Heart left ventricle (tissue), 16 donors: ENCODE measurements around the gene SLC25A43. TPM values are rescaled to one million over a fixed set of nuclear protein-coding genes. Genes with fewer than 3 reads are reported as not detected.

ENCODE experiments used
- ATAC-seq, 4 donors: fragments of 200-7000 bp; cut with Tn5 transposase; one replicate each; pipeline ENCODE4 v1.9.1; 2020 to 2022; ENCODE audit warnings: moderate library complexity in 4 of 4, mild to moderate bottlenecking in 3 of 4, moderate number of reproducible peaks in 1 of 4
- DNase-seq, 5 donors: peaks; one replicate each; pipeline ENCODE4 v3.0.0-alpha.2; 2020
- H3K27ac ChIP-seq, 12 donors: fragments of 200-600 bp; sonication (generic) in 4 of 12; one replicate each; pipeline versions ENCODE4 v1.5.0 to v1.8.0; 2016 to 2022; ENCODE audit warnings: mild to moderate bottlenecking in 2 of 12
- H3K27me3 ChIP-seq, 9 donors: fragments of 200-600 bp; sonication (generic) in 2 of 9; one replicate each; pipeline versions ENCODE4 v1.5.1 to v1.8.0; 2016 to 2022; ENCODE audit warnings: mild to moderate bottlenecking in 3 of 9
- H3K36me3 ChIP-seq, 9 donors: fragments of 200-600 bp; sonication (generic) in 2 of 9; one replicate each; pipeline versions ENCODE4 v1.5.0 to v1.8.0; 2018 to 2022; ENCODE audit warnings: mild to moderate bottlenecking in 2 of 9
- H3K4me1 ChIP-seq, 12 donors: fragments of 200-600 bp; sonication (generic) in 4 of 12; one replicate each; pipeline versions ENCODE4 v1.5.0 to v1.8.0; 2016 to 2022; ENCODE audit warnings: mild to moderate bottlenecking in 3 of 12
- H3K4me3 ChIP-seq, 12 donors: fragments of 200-600 bp; sonication (generic) in 4 of 12; one replicate each; pipeline versions ENCODE4 v1.5.0 to v1.8.0; 2017 to 2022; ENCODE audit warnings: mild to moderate bottlenecking in 9 of 12, moderate library complexity in 4 of 12
- H3K9me3 ChIP-seq, 12 donors: fragments of 200-600 bp; sonication (generic) in 4 of 12; one replicate each; pipeline versions ENCODE4 v1.5.0 to v1.8.0; 2016 to 2022; ENCODE audit warnings: mild to moderate bottlenecking in 1 of 12
- CTCF ChIP-seq, 12 donors: fragments of 200-600 bp; sonication (generic) in 4 of 12; IDR thresholded peaks; one replicate each; pipeline versions ENCODE4 v1.5.0 to v1.8.0; 2018 to 2022; ENCODE audit warnings: antibody characterized with exemption in 12 of 12, mild to moderate bottlenecking in 5 of 12
- POLR2A ChIP-seq, 2 donors: fragments of 450-650 bp; IDR thresholded peaks; one replicate each; pipeline ENCODE4 v1.6.1; 2017; ENCODE audit warnings: antibody characterized with exemption in 2 of 2, mild to moderate bottlenecking in 2 of 2, moderate library complexity in 2 of 2
- WGBS, 4 donors: extraction: QIAGEN DNeasy Blood & Tissue Kit in 2 of 4; methylation state at CpG; one replicate each; pipeline versions ENCODE4 v1.1.5 to v1.1.7; 2013 to 2018; 5-methylcytosine and 5-hydroxymethylcytosine counted together
- intact Hi-C, 10 donors: fragments of 100-400 bp; cut with DNase I; formaldehyde crosslinking; loops; one replicate each; pipeline versions ENCODE4 v1.11.1 to v1.14.2; 2022
- polyA plus RNA-seq, 2 donors: library from polyadenylated mRNA; stranded (reverse); fragments of 200-250 nt; gene quantifications; one replicate each; pipeline ENCODE4 v1.2.3, GENCODE V29; 2013
- total RNA-seq, 9 donors: library from RNA; depleted of rRNA in 2 of 9; stranded (reverse); fragments of >200 nt in 2 of 9; fragmentation: NEBNext Ultra II Directional in 3 of 9; extraction: Animal tissue kit (Norgen Biotek cat#: 25700) in 3 of 9; gene quantifications; one replicate each; pipeline versions ENCODE4 v1.1.0 to v1.2.4, GENCODE V29; 2016 to 2023
- donor health status: ischemic (EF 13 %, LVEDD 7.1; RV severe dilation, severe dysfunction).
- donor health status: healthy with polysubstance abuse.
- donor health status: DM: no; HTN: yes; CAD: no.
- donor health status: DM: no; HTN: no; CAD: no.
- donor health status: ischemic (EF 25% LVEDD 6.9; RV normal size, moderate dysfunction).
- donor health status: ischemic (EF 25% LVEDD 5.7; RV mildly dilated, moderate dysfunction).
- donor health status: healthy.
- donor health status: DM: yes; HTN: yes; CAD: no.
- donor health status: ischemic (EF 35%, LVEDD 5.7; RV mildly dilated, moderate dysfunction).
- donor health status: nonischemic (EF 11% LVEDD 7.7; RV severe dilation, severe dysfunction).
- donor health status: DM: yes; HTN: yes; CAD: no.
- donor health status: PGD.
- donor health status: ischemic (EF 29% LVEDD 5.4; RV normal size, mild dysfunction).
- donor health status: nonischemic (EF 23%, LVEDD 6.1; RV moderate dilation, normal function).

SLC25A43 gene
- total and polyA plus RNA-seq, 11 donors: 1.7 to 7.8 (median 3.1) TPM

DNA sequence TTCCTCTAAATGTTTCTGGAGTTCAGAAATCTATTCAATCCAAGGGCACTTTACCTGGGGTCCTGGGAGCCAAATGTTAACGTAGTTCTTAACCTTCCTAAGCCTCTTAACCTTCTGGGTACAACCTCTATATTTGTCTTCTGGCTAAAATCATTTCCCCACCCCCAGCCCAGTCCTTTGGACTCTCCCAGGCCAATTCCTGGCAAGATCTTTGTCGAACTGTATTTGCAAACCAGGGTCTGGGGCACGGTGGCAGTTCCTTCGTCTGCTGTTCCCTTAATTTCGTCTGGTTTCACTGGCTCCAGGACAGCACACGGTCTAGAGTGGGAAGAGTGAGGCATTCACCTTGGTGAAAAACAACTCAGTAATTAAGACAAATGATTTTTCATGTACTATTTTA, 68.3 kb downstream of the SLC25A43 start:
- 75 to 88% (median 83%) methylated on average over 6 of the region's 6 CpGs for WGBS, 4 donors
- TF ChIP-seq POLR2A (IDR thresholded peaks at IDR 0.05) (no peak), CTCF (IDR thresholded peaks at IDR 0.05) (no peak)
- Histone ChIP-seq H3K27me3 (no peaks in the 10 kb centered on the region), H3K4me3 (peak overlapping the region in 6 of 12 donors; percentile 77 to 100 (median 90)), H3K9me3 (no peaks in the 10 kb centered on the region), H3K27ac (peak overlapping the region in 7 of 12 donors; percentile 47 to 99 (median 97)), H3K36me3 (peaks cover 0 to 26% (median 16%) of the 10 kb centered on the region in 9 donors), H3K4me1 (peaks cover 0 to 16% (median 0%) of the 10 kb centered on the region in 12 donors)
- ATAC-seq (no peak), DNase-seq (no peak)
- intact Hi-C loops: loop anchor here in 2 of 10 donors (5.0 to 10.0 kb wide), 2 partner anchors 40 to 233 kb away; partner anchors contain the start of gene PGRMC1 (in 1 of the 2)

DNA sequence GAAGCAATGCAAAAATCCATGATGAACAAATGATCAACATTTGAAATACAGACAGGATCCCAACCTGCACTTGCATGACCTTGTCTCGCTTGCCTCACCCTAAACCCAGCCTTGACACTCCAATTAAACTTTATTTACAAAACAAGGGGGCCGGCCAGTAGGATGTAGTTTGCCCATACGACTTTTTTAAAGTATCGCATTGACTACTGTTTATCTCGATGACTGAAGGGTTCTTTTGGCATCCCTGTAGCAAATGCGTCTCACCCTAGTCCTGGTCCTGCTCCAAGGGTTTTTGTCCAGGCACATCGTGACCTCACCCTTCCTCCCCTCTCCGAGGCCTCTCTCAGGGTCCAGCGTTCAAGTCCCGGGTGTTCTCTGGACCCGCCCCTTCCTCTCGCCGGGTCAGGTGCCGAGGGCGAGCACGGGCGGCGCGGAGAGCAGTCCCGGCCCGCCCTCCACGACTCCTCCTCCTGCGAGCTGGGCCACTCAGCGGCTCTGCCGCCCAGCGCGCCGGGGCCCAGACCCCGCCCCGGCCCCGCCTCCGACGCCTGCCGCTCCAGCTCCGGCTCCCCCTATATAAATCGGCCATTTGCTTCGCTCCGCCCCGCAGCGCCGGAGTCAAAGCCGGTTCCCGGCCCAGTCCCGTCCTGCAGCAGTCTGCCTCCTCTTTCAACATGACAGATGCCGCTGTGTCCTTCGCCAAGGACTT, 68.9 kb downstream of the SLC25A43 start, which contains the start of gene SLC25A5:
SLC25A5 (plus strand) TSS at position 603 of the 709 bp plus-strand sequence; CDS start at position 675, 72 bp downstream.
- TF ChIP-seq CTCF (IDR thresholded peaks at IDR 0.05) (no peak), POLR2A (IDR thresholded peaks at IDR 0.05) (peak; percentile 54 to 93)
- DNase-seq (peak; percentile 85 to 91 (median 87)), ATAC-seq (peak; percentile 93 to 96 (median 96))
- WGBS, 4 donors: 2 to 50% (median 23%) methylated on average over 31 to 46 of the region's 46 CpGs
- Histone ChIP-seq H3K36me3 (peaks cover 0 to 26% (median 16%) of the 10 kb centered on the region in 9 donors), H3K9me3 (no peaks in the 10 kb centered on the region), H3K4me1 (peaks cover 0 to 16% (median 0%) of the 10 kb centered on the region in 12 donors), H3K4me3 (peak within 1 kb of the TSS; percentile 73 to 100 (median 85)), H3K27ac (peak within 1 kb of the TSS; percentile 91 to 99 (median 97)), H3K27me3 (no peaks in the 10 kb centered on the region)
- intact Hi-C loops: loop anchor here in 2 of 10 donors (5.0 to 10.0 kb wide), 2 partner anchors 41 to 233 kb away; partner anchors contain the start of gene PGRMC1 (in 1 of the 2)

DNA sequence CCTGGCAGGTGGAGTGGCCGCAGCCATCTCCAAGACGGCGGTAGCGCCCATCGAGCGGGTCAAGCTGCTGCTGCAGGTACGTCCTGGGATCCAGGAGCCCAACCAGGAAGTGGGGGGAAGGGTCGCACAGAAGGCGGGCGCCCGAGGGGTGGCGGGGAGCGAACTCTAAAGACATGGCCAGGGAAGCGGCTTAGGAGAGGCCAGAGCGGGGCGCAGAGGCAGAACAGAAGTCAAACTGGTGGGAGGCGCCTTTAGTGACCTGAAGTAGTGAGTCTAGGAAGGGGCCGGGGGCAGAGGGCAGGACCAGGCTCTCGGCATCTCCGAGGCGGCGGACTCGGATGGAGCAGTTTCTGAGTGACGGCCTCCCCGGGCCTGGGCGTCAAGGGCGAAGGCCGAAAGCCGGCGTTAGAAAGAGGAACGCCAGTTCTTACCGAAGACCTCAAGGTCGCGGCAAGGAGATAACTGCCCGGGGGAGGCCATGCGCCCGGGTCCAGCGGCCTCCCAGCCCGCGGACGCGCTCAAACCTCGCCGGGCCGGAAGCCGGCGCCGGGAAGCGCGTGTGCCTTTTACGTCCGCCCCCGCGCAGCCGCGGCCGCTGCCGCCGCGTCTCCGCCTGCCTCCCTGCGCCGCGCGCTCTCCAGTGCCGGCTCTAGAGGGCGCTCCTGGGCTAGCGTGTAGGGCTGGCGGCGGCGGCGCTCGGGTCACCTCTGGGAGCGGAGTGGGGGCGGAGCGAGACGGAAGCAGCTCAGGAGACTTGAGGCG, 69.6 kb downstream of the SLC25A43 start:
- DNase-seq: peak; percentile 87 to 93 (median 89)
- Histone ChIP-seq H3K4me1 (peaks cover 0 to 16% (median 0%) of the 10 kb centered on the region in 12 donors), H3K36me3 (peaks cover 0 to 26% (median 16%) of the 10 kb centered on the region in 9 donors), H3K27ac (peak overlapping the region; percentile 91 to 99 (median 97)), H3K27me3 (no peaks in the 10 kb centered on the region), H3K4me3 (peak overlapping the region; percentile 73 to 100 (median 85)), H3K9me3 (no peaks in the 10 kb centered on the region)
- intact Hi-C loops: loop anchor here in 2 of 10 donors (1.0 to 10.0 kb wide), 3 partner anchors 41 to 234 kb away; partner anchors contain the start of gene PGRMC1 (in 1 of the 2)
- peak; percentile 77 to 89 (median 87) for ATAC-seq
- 0 to 53% (median 26%) methylated on average over 44 to 78 of the region's 78 CpGs for WGBS, 4 donors
- TF ChIP-seq CTCF (IDR thresholded peaks at IDR 0.05) (peak; percentile 56 to 88 (median 74)), POLR2A (IDR thresholded peaks at IDR 0.05) (peak in 1 of 2 donors; percentile 52)
